ENCODE results near the gene HCN3. TPM values are rescaled to one million over a fixed set of nuclear protein-coding genes. Genes with fewer than 3 reads are reported as not detected.

Gene HCN3
- total RNA-seq, 4 donors from 2014 or later, result 13.0 to 34.0 (median 22.2) TPM

DNA sequence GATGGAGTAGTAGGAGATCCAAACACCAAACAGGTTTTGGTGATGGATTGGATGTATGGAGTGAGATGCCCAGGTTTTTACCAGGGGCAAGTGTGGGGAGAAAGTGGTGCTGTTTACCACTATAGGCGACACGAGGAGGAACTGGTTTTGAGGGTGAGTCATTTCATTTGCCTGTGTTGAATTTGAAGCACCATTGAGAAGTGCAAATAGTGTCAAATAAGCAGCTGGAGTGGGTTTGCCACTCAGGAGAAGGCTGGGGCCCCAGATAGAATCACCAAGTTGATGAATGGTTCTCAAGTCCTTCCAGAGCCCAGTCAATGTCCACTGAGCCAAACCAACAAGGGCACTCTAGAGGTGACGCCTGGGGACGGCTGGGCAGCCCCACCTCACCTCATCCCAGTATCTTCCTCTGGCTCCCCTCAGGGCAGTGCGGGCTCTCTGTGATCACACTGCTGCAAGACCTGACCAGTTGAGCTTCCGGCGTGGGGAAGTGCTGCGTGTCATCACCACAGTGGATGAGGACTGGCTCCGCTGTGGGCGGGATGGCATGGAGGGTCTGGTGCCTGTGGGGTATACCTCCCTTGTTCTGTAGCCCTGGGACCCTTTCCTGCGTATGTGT, 52.8 kb downstream of the HCN3 start:
- in situ Hi-C loops (cut with MboI; ENCODE audit: low pct_ligation_motif_present in 1 of 4, low pct_unique_long_range_greater_than_20kb in 1 of 4, low sequenced_read_pairs in 3 of 4) (loop anchor here (10.0 to 25.0 kb wide), 3 partner anchors 55 to 257 kb away; partner anchors contain the start of genes CLK2 (in 2 of the 4), HCN3 (in 2 of the 4) and SCAMP3 (in 1 of the 4)), intact Hi-C loops (cut with DNase I; ENCODE audit: low total_unique reads) (loop anchor here (5.0 kb wide), 1 partner anchor 133 kb away; no protein-coding TSS in a partner anchor)
- DNase-seq, result no peak
- TF ChIP-seq, protein P1, sequence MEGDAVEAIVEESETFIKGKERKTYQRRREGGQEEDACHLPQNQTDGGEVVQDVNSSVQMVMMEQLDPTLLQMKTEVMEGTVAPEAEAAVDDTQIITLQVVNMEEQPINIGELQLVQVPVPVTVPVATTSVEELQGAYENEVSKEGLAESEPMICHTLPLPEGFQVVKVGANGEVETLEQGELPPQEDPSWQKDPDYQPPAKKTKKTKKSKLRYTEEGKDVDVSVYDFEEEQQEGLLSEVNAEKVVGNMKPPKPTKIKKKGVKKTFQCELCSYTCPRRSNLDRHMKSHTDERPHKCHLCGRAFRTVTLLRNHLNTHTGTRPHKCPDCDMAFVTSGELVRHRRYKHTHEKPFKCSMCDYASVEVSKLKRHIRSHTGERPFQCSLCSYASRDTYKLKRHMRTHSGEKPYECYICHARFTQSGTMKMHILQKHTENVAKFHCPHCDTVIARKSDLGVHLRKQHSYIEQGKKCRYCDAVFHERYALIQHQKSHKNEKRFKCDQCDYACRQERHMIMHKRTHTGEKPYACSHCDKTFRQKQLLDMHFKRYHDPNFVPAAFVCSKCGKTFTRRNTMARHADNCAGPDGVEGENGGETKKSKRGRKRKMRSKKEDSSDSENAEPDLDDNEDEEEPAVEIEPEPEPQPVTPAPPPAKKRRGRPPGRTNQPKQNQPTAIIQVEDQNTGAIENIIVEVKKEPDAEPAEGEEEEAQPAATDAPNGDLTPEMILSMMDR (IDR thresholded peaks at IDR 0.05), result no peak
- no peak for TF ChIP-seq POLR2A (IDR thresholded peaks at IDR 0.05)
- no peak for TF ChIP-seq EP300 (IDR thresholded peaks at IDR 0.05; ENCODE audit: low read depth)
- TF ChIP-seq POLR2AphosphoS5 (IDR thresholded peaks at IDR 0.05), result no peak
- 91% methylated on average over 11 of the region's 11 CpGs; no CpG with 5 or more reads in 1 of the 2 donors for WGBS, 2 donors (ENCODE audit: low coverage in 1 of 2)
- H3K27ac ChIP-seq, result no peak overlapping the region
- peaks cover 0 to 24% (median 3%) of the 10 kb centered on the region in 4 donors for H3K36me3 ChIP-seq
- peaks cover 5 to 20% (median 12%) of the 10 kb centered on the region in 4 donors for H3K4me1 ChIP-seq
- no peaks in the 10 kb centered on the region for H3K27me3 ChIP-seq
- no peak overlapping the region for H3K4me3 ChIP-seq
- H3K9me3 ChIP-seq, result no peaks in the 10 kb centered on the region

DNA sequence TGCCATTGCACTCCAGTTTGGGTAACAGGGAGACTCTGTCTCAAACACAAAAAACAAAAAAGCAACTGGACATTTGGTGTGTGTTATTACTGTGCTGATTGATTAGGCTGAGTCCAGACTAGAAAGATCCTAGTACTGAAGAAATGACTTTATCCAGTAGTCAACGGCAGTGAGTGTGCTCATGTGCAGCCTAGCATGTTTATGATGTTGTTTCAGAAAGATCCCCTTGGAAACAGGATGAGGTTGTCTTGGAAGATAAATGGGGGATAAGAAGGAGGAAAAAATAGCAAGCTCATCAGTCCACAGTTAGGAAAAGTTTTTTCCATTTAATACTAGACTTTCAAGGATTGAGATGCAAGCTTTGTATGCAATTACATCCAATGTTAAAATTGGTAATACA, 57.7 kb downstream of the HCN3 start:
- intact Hi-C loops (cut with DNase I; ENCODE audit: low total_unique reads) (no loop called here), in situ Hi-C loops (cut with MboI; ENCODE audit: low pct_ligation_motif_present in 1 of 4, low pct_unique_long_range_greater_than_20kb in 1 of 4, low sequenced_read_pairs in 3 of 4) (loop anchor here in 1 of 4 donors (25.0 kb wide), 1 partner anchor 252 kb away; no protein-coding TSS in a partner anchor)
- Histone ChIP-seq H3K4me3 (no peak overlapping the region), H3K4me1 (no peaks in the 10 kb centered on the region), H3K36me3 (peaks cover 0 to 54% (median 18%) of the 10 kb centered on the region in 4 donors), H3K27me3 (no peaks in the 10 kb centered on the region), H3K9me3 (no peaks in the 10 kb centered on the region), H3K27ac (no peak overlapping the region)
- TF ChIP-seq POLR2A (IDR thresholded peaks at IDR 0.05), result no peak
- no peak for TF ChIP-seq EP300 (IDR thresholded peaks at IDR 0.05; ENCODE audit: low read depth)
- TF ChIP-seq, protein P1 (IDR thresholded peaks at IDR 0.05), result no peak
- no peak for TF ChIP-seq POLR2AphosphoS5 (IDR thresholded peaks at IDR 0.05)
- 50 to 66% methylated on average over 1 of the region's 1 CpG for WGBS, 2 donors (ENCODE audit: low coverage in 1 of 2)
- no peak for DNase-seq

Other genes starting within 250 kb of the HCN3 start
- 1 to 10 TPM in 3 of 4 donors, not detected in 1; 1.9 to 4.6 (median 4.5) TPM for gene DCST2, start 243.7 kb upstream of the HCN3 start, total RNA-seq
- under 1 TPM in 2 of 4 donors, not detected in 2; 0.32 to 0.41 TPM for gene DCST1, start 243.6 kb upstream of the HCN3 start, total RNA-seq
- gene ADAM15, start 226.1 kb upstream of the HCN3 start, total RNA-seq, result 100 to 1,000 TPM in 3 of 4 donors, 10 to 100 TPM in 1; 90.6 to 196 (median 115) TPM
- 10 to 100 TPM; 18.3 to 57.2 (median 37.2) TPM for gene EFNA4, start 213.7 kb upstream of the HCN3 start, total RNA-seq
- gene EFNA3, start 198.6 kb upstream of the HCN3 start, total RNA-seq, result 1 to 10 TPM; 3.4 to 7.9 (median 7.2) TPM
- gene EFNA1, start 149.6 kb upstream of the HCN3 start, total RNA-seq, result 100 to 1,000 TPM in 1 of 4 donors, 10 to 100 TPM in 3; 18.5 to 108 (median 62.7) TPM
- 100 to 1,000 TPM in 1 of 4 donors, 10 to 100 TPM in 2, 1 to 10 TPM in 1; 5.2 to 199 (median 44.4) TPM for gene SLC50A1, start 141.6 kb upstream of the HCN3 start, total RNA-seq
- gene DPM3, start 136.9 kb upstream of the HCN3 start, total RNA-seq, result 100 to 1,000 TPM in 1 of 4 donors, 10 to 100 TPM in 2, 1 to 10 TPM in 1; 7.2 to 130 (median 62.6) TPM
- gene KRTCAP2, start 104.2 kb upstream of the HCN3 start, total RNA-seq, result 100 to 1,000 TPM; 106 to 240 (median 131) TPM
- gene TRIM46, start 103.6 kb upstream of the HCN3 start, total RNA-seq, result under 1 TPM in 2 of 4 donors, not detected in 2; 0.41 to 0.48 TPM
- gene THBS3, start 69.6 kb upstream of the HCN3 start, total RNA-seq, result 10 to 100 TPM; 19.2 to 37.8 (median 27.0) TPM
- gene MTX1, start 68.8 kb upstream of the HCN3 start, total RNA-seq, result 10 to 100 TPM; 24.3 to 64.0 (median 46.0) TPM
- 10 to 100 TPM in 3 of 4 donors, 1 to 10 TPM in 1; 9.0 to 21.9 (median 15.7) TPM for gene ENTREP3, start 22.0 kb upstream of the HCN3 start, total RNA-seq
- 10 to 100 TPM in 3 of 4 donors, 1 to 10 TPM in 1; 7.8 to 61.3 (median 35.2) TPM for gene SCAMP3, start 15.1 kb upstream of the HCN3 start, total RNA-seq
- 10 to 100 TPM; 31.9 to 92.9 (median 51.5) TPM for gene CLK2, start 4.0 kb upstream of the HCN3 start, total RNA-seq
- 1 to 10 TPM in 1 of 4 donors, under 1 TPM in 2, not detected in 1; 0.40 to 5.6 (median 0.64) TPM for gene PKLR, start 24.0 kb downstream of the HCN3 start, total RNA-seq
- gene FDPS, start 31.4 kb downstream of the HCN3 start, total RNA-seq, result 100 to 1,000 TPM in 2 of 4 donors, 10 to 100 TPM in 2; 73.7 to 158 (median 104) TPM
- 100 to 1,000 TPM in 1 of 4 donors, 10 to 100 TPM in 3; 43.4 to 121 (median 65.5) TPM for gene RUSC1, start 43.4 kb downstream of the HCN3 start, total RNA-seq

Measured in transverse colon (tissue), 4 donors.